Activated naive CD4-positive, alpha-beta T cell treated with anti-CD3 and anti-CD28 coated beads for 36 hours (primary cell): ENCODE results near the gene S100A5. TPM values are rescaled to one million over a fixed set of nuclear protein-coding genes. Genes with fewer than 3 reads are reported as not detected.
A peak's percentile ranks its signal among the peaks of the same experiment; 100 is the strongest.
"Not testable (repeated sequence)": the region's sequence is repeated elsewhere in the genome, so short reads cannot be mapped to it uniquely, and the experiment has no call there.

ENCODE experiments used
- CTCF ChIA-PET: fragments of 350-600 bp; sonication (Branson Sonifier 250); formaldehyde crosslinking; loops from one replicate; lab custom pipeline; 2021; ENCODE audit warnings: antibody characterized with exemption; lab: Charles Lee
- DNase-seq: peaks from one replicate; pipeline ENCODE4 v3.0.0-alpha.2; 2020
- H3K27ac Mint-ChIP-seq: one replicate; pipeline ENCODE4 v1.8.0; 2021; ENCODE audit warnings: mild to moderate bottlenecking, mixed read lengths
- H3K27me3 Mint-ChIP-seq: one replicate; pipeline ENCODE4 v1.8.0; 2021; ENCODE audit warnings: low read depth, mixed read lengths
- H3K36me3 Mint-ChIP-seq: one replicate; pipeline ENCODE4 v1.8.0; 2021; ENCODE audit warnings: low read depth, mixed read lengths
- H3K4me1 Mint-ChIP-seq: one replicate; pipeline ENCODE4 v1.8.0; 2021; ENCODE audit warnings: low read depth, mixed read lengths
- H3K4me3 Mint-ChIP-seq: one replicate; pipeline ENCODE4 v1.8.0; 2021; ENCODE audit warnings: mild to moderate bottlenecking, moderate library complexity, mixed read lengths
- H3K9me3 Mint-ChIP-seq: one replicate; pipeline ENCODE4 v1.8.0; 2021; ENCODE audit warnings: mixed read lengths
- intact Hi-C: fragments of 100-400 bp; cut with micrococcal nuclease; formaldehyde crosslinking; loops from one replicate; pipeline ENCODE4 v1.15.1; 2023
- total RNA-seq, 2 experiments: library from RNA; stranded (reverse); gene quantifications; one replicate each; pipeline ENCODE4 v1.2.3, GENCODE V29; 2021

S100A5 gene
- total RNA-seq, 2 experiments from 2014 or later = 0.89 to 0.93 TPM

GRCh38 chr1:153566414-153567371 lies 26.0 kb upstream of the S100A5 start:
- intact Hi-C loops = loop anchor here (1.0 to 5.0 kb wide), 2 partner anchors 21 to 161 kb away; partner anchors contain the start of genes INTS3 and S100A4
- peaks cover 44% of the 10 kb centered on the region for H3K4me1 Mint-ChIP-seq
- DNase-seq = peak; percentile 96
- H3K4me3 Mint-ChIP-seq = peak overlapping the region; percentile 32
- H3K27me3 Mint-ChIP-seq = no peaks in the 10 kb centered on the region
- peak overlapping the region; percentile 86 for H3K27ac Mint-ChIP-seq
- H3K36me3 Mint-ChIP-seq = no peaks in the 10 kb centered on the region
- no peaks in the 10 kb centered on the region for H3K9me3 Mint-ChIP-seq
- CTCF ChIA-PET = interaction anchor here (0.5 to 6.0 kb wide), 8 partner anchors 16 to 203 kb away, joined by 3 to 44 read pairs (median 5); partner anchors contain the start of genes S100A4 and S100A6

GRCh38 chr1:153565529-153566374 lies 25.0 kb upstream of the S100A5 start, which contains the start of gene S100A2:
Gene S100A2 (minus strand): TSS chr1:153565844. CDS start chr1:153563877, 1,967 bp downstream.
- CTCF ChIA-PET = interaction anchor here (0.5 to 6.0 kb wide), 8 partner anchors 15 to 204 kb away, joined by 3 to 44 read pairs (median 5); partner anchors contain the start of genes S100A4 and S100A6
- intact Hi-C loops = loop anchor here (1.0 to 5.0 kb wide), 2 partner anchors 20 to 162 kb away; partner anchors contain the start of genes INTS3 and S100A4
- H3K27me3 Mint-ChIP-seq = no peaks in the 10 kb centered on the region
- H3K27ac Mint-ChIP-seq = peak within 1 kb of the TSS; percentile 95
- peak; percentile 71 for DNase-seq
- H3K36me3 Mint-ChIP-seq = no peaks in the 10 kb centered on the region
- H3K4me1 Mint-ChIP-seq = peaks cover 38% of the 10 kb centered on the region
- H3K4me3 Mint-ChIP-seq = peak within 1 kb of the TSS; percentile 57
- no peaks in the 10 kb centered on the region for H3K9me3 Mint-ChIP-seq

- intact Hi-C loops = no loop called here
- no peak for DNase-seq
- CTCF ChIA-PET = interaction anchor here (1.4 to 6.0 kb wide), 4 partner anchors 19 to 69 kb away, joined by 3 to 44 read pairs (median 12); no protein-coding TSS in a partner anchor
- H3K9me3 Mint-ChIP-seq = no peaks in the 10 kb centered on the region
- H3K27ac Mint-ChIP-seq = no peak overlapping the region
- no peaks in the 10 kb centered on the region for H3K27me3 Mint-ChIP-seq
- peaks cover 35% of the 10 kb centered on the region for H3K4me1 Mint-ChIP-seq
- no peaks in the 10 kb centered on the region for H3K36me3 Mint-ChIP-seq
- H3K4me3 Mint-ChIP-seq = no peak overlapping the region
Observed at GRCh38 chr1:153563991-153564390, 23.3 kb upstream of the S100A5 start.

GRCh38 chr1:153563483-153563901 lies 22.8 kb upstream of the S100A5 start:
- H3K4me3 Mint-ChIP-seq = no peak overlapping the region
- no peak overlapping the region for H3K27ac Mint-ChIP-seq
- no peaks in the 10 kb centered on the region for H3K36me3 Mint-ChIP-seq
- peaks cover 31% of the 10 kb centered on the region for H3K4me1 Mint-ChIP-seq
- no peaks in the 10 kb centered on the region for H3K9me3 Mint-ChIP-seq
- CTCF ChIA-PET = interaction anchor here (1.4 to 6.0 kb wide), 4 partner anchors 19 to 68 kb away, joined by 3 to 44 read pairs (median 12); no protein-coding TSS in a partner anchor
- DNase-seq = no peak
- intact Hi-C loops = no loop called here
- H3K27me3 Mint-ChIP-seq = no peaks in the 10 kb centered on the region

- DNase-seq, H3K27ac Mint-ChIP-seq, H3K36me3 Mint-ChIP-seq, H3K4me3 Mint-ChIP-seq, H3K27me3 Mint-ChIP-seq, intact Hi-C loops, H3K9me3 Mint-ChIP-seq: not testable (repeated sequence)
- CTCF ChIA-PET = interaction anchor here (0.8 to 6.0 kb wide), 4 partner anchors 14 to 51 kb away, joined by 3 to 44 read pairs (median 12); partner anchors contain the start of gene S100A6
- peaks cover 18% of the 10 kb centered on the region for H3K4me1 Mint-ChIP-seq
Observed at GRCh38 chr1:153562021-153562420, 21.3 kb upstream of the S100A5 start.

- Mint-ChIP-seq H3K27me3 (no peaks in the 10 kb centered on the region), H3K36me3 (no peaks in the 10 kb centered on the region), H3K9me3 (no peaks in the 10 kb centered on the region), H3K4me1 (peaks cover 13% of the 10 kb centered on the region), H3K4me3 (no peak overlapping the region), H3K27ac (no peak overlapping the region)
- intact Hi-C loops = no loop called here
- no peak for DNase-seq
- CTCF ChIA-PET = interaction anchor here (0.8 to 6.0 kb wide), 5 partner anchors 11 to 51 kb away, joined by 3 to 44 read pairs (median 5); partner anchors contain the start of gene S100A6
Observed at GRCh38 chr1:153561466-153561985, 20.8 kb upstream of the S100A5 start.

- Mint-ChIP-seq H3K4me1 (peaks cover 8% of the 10 kb centered on the region), H3K4me3 (no peak overlapping the region), H3K36me3 (no peaks in the 10 kb centered on the region), H3K27me3 (no peaks in the 10 kb centered on the region), H3K27ac (no peak overlapping the region), H3K9me3 (no peaks in the 10 kb centered on the region)
- intact Hi-C loops = no loop called here
- no peak for DNase-seq
- CTCF ChIA-PET = interaction anchor here (0.8 to 6.0 kb wide), 5 partner anchors 11 to 50 kb away, joined by 3 to 44 read pairs (median 5); partner anchors contain the start of gene S100A6
Observed at GRCh38 chr1:153560771-153561465, 20.2 kb upstream of the S100A5 start.

GRCh38 chr1:153560241-153560640 lies 19.5 kb upstream of the S100A5 start:
- DNase-seq = no peak
- Mint-ChIP-seq H3K4me3 (no peak overlapping the region), H3K27me3 (no peaks in the 10 kb centered on the region), H3K27ac (no peak overlapping the region), H3K4me1 (peaks cover 1% of the 10 kb centered on the region), H3K9me3 (no peaks in the 10 kb centered on the region), H3K36me3 (no peaks in the 10 kb centered on the region)
- intact Hi-C loops = no loop called here
- CTCF ChIA-PET = interaction anchor here (3.9 kb wide), 1 partner anchor 50 kb away, joined by 19 read pairs; no protein-coding TSS in a partner anchor

GRCh38 chr1:153557877-153558276 lies 17.1 kb upstream of the S100A5 start:
- intact Hi-C loops = no loop called here
- DNase-seq = no peak
- CTCF ChIA-PET = interaction anchor here (1.8 to 2.3 kb wide), 3 partner anchors 10 to 47 kb away, joined by 4 to 7 read pairs (median 6); no protein-coding TSS in a partner anchor
- H3K4me1 Mint-ChIP-seq = no peaks in the 10 kb centered on the region
- H3K4me3 Mint-ChIP-seq = no peak overlapping the region
- no peak overlapping the region for H3K27ac Mint-ChIP-seq
- H3K9me3 Mint-ChIP-seq = no peaks in the 10 kb centered on the region
- no peaks in the 10 kb centered on the region for H3K36me3 Mint-ChIP-seq
- H3K27me3 Mint-ChIP-seq = no peaks in the 10 kb centered on the region

GRCh38 chr1:153556348-153556747 lies 15.6 kb upstream of the S100A5 start:
- no peak for DNase-seq
- Mint-ChIP-seq H3K36me3 (no peaks in the 10 kb centered on the region), H3K4me3 (no peak overlapping the region), H3K27me3 (no peaks in the 10 kb centered on the region), H3K27ac (no peak overlapping the region), H3K9me3 (no peaks in the 10 kb centered on the region), H3K4me1 (no peaks in the 10 kb centered on the region)
- intact Hi-C loops = no loop called here
- CTCF ChIA-PET = interaction anchor here (1.1 to 2.3 kb wide), 3 partner anchors 9 to 45 kb away, joined by 3 to 6 read pairs (median 4); no protein-coding TSS in a partner anchor
